HG03280 (cell line): ENCODE results near the gene ITPRIP.

ENCODE experiments used
- ATAC-seq: cut with Tn5 transposase; IDR thresholded peaks from one replicate; pipeline ENCODE4 v1.9.1; 2021; ENCODE audit warnings: mild to moderate bottlenecking, moderate library complexity; ENCODE audit not compliant: unreplicated experiment

ITPRIP gene

GRCh38 chr10:104288355-104288754 lies 49.9 kb downstream of the ITPRIP start:
- ATAC-seq = no peak

DNA sequence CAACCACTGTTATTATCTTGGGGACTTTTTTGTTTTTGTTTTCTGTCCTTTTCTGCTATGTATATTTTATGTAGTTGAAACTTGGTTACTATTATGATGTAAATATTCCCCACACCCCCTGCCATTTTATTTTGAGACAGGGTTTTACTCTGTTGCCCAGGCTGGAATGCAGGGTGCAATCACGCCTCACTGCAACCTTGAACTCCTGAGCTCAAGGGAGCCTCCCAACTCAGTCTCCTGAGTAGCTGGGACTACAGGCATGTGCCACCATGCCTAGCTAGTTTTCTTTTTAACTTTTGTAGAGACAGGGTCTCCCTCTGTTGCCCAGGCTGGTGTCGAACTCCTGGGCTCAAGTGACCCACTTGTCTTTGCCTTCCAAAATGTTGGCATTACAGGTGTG lies 51.3 kb downstream of the ITPRIP start:
- no peak for ATAC-seq

DNA sequence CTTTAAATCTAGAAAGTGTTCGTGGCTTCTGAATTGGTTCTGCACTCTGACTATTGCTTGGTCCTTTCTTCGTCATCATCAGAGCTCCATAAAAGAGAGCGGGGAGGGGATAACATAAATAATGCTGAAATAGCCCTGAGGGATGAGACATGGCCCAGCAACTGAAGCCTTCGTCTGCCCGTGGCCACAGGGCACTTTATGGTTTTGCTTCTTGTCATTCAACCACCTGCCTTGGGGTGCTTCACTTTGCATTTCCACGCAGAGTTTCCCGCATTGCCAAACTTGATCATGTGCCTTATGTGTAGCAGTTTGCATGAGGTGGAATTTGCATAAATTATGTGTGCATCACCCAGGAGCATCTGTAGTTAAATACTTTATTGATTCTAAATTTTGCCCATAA lies 53.4 kb downstream of the ITPRIP start:
- ATAC-seq = no peak

DNA sequence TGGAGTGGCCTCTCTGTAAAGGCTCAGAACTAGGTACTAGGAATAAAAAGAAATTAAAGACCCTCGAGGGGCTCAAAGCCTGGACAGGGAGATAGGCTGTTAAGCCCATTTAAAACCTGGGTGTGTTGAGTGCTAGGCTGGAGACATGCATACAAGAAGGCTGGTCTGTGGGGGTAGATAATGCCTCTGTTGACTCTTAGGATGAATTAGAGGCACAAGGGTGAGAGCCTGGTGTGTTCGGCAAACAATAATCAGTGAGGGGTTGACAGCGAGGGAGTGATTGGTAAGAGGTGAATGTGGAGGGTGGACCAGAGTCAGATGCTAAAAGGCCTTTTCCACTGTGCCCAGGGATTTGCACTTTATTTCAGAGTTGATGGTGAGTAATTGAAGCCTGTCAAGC lies 56.6 kb downstream of the ITPRIP start:
- ATAC-seq = no peak

DNA sequence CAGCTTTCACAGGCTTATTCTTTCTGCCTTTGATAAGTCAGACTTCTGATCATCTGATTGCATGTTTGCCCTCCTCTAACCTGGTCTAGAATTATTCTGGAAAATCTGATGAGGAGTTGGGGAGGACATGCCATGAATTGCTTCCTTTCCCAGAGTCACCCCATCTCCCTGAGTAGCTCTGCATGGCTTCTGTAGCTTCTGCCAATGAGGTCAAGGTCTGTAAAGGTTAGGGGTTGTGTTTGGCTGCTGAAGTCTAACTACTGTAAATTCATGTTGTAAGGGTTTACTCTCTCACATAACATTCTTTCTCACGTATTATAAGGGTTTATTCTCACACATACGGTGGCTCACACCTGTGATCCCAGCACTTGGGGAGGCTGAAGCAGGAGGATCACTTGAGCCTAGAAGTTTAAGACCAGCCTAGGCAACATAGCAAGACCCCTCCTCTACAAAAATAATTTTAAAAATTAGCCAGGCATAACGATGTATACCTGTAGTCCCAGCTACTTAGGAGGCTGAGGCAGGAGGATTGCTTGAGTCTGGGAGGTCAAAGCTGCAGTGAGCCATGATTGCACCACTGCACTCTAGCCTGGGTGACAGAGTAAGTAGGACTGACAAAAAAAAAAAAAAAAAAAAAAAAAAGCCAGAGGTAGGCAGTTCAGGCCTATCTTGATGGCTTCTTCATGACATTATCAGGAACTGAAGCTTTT lies 58.6 kb downstream of the ITPRIP start:
- no peak for ATAC-seq

GRCh38 chr10:104277785-104278184 lies 60.5 kb downstream of the ITPRIP start:
- no peak for ATAC-seq

DNA sequence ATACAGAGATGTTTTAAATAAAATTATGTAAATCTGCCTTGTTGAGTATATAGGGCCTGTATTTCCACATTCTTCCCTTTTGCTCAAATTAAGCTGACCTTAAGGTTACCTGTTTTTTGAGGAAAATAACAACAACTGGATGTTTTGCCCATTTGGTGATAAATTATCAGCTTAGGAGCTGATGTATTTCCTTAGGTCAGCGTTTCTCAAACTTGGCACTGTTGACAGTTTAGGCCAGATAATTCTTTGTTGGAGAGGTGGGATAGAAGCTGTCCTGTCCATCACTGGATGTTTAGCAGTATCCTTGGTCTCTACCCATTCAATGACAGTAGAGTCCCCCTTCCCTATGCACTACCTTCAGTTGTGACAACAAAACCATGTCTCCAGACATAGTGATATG lies 62.1 kb downstream of the ITPRIP start:
- ATAC-seq = no peak

- peak; percentile 89 for ATAC-seq
Observed at GRCh38 chr10:104274762-104275721, 63.2 kb downstream of the ITPRIP start.

- ATAC-seq = no peak
Observed at GRCh38 chr10:104273899-104274575, 64.2 kb downstream of the ITPRIP start.

- no peak for ATAC-seq
Observed at GRCh38 chr10:104273286-104273685, 65.0 kb downstream of the ITPRIP start.

DNA sequence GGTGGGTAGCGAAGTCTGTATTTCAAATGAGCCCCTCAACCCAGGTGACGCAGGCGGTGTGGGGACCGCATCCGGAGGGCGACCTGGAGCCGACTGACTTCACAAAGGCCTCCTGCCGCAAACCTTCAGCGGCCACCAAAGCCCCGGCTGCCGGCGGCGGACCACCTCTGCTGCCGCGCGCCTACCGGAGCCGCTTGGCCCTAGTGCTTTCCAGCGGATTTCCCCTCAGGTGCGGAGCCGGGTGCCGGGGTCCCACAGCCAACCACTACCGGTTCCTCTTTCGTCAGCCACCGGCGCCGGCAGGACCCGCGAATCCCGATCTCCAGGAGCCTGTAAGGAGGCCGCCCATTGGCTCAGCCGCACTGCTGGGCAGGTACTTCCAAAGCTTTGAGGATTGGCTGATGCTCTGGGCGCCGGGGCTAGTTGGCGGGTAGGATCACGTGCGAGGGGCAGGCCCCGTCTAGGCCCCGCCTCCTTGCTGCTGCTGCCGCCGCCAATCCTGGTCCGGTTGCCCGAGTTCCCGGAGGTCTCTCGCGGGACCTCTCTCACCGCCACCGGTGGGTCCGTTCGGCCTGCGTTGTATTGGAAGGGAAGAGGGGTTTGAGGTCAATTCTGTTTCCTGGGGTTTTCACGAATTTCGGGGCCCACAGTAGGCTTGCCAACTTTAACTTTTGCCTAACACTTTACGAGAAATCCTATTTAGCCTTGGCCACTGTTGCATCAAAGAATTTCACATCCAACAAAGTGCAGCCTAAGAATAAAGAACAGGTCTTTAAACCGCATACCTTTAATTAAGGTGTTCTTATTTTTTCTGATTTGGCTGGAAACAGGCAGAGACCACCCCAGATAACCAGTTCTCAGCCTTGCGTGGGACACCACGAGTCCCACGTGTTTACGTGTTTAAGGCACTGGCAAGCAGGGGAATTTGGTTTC lies 69.3 kb downstream of the ITPRIP start, which contains the start of gene GSTO2:
GSTO2 (plus strand) TSS at position 472 of the 933 bp plus-strand sequence. CDS start 5,732 bp downstream, outside the sequence.
- peak; percentile 99 for ATAC-seq

GRCh38 chr10:104268405-104268712 lies 69.9 kb downstream of the ITPRIP start:
- ATAC-seq = no peak

DNA sequence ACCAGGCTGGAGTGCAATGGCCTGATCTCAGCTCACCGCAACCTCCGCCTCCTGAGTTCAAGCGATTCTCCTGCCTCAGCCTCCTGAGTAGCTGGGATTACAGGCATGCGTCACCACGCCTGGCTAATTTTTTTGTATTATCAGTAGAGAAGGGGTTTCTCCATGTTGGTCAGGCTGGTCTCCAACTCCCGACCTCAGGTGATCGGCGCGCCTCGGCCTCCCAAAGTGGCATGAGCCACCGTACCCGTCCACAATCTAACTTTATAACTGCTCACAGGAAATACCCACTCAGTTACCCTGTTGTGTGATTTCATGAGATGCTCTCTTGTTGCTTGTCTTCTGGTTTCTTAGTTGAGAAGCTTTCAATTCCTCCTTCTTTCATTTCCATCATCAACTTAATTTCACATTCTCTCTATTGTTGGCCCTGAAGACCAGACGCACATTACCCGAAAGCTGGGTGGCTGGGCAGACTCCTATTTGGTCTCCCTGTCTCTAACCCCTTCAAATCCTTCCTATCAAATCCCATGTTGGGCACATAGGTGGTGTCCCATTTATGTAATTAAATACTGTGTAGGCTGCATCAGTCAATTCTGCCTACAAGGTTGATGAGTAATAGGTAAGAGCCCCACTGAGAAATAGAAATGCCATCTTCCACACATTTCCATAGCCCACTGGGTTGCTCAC lies 70.4 kb downstream of the ITPRIP start:
- ATAC-seq = no peak

DNA sequence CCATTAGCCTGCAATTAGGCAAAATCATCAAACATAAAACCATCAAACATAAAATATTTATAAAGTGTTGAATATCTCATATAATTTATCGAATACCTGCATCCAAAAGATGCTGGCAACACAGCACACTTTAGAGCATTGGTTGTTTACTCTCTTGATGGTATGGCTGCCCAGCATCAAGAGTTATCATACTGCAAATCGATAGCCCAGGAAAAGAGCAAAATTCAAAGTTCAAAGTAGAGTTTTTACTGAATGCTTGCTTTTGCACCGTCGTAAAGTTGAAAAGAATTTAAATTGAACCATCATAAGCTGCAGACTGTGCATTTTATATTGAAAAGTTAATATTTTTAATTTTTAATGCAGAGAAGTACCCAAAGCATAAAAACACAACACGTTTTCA lies 73.5 kb downstream of the ITPRIP start:
- ATAC-seq = no peak

- ATAC-seq = no peak
Observed at GRCh38 chr10:104262055-104262454, 76.2 kb downstream of the ITPRIP start.

DNA sequence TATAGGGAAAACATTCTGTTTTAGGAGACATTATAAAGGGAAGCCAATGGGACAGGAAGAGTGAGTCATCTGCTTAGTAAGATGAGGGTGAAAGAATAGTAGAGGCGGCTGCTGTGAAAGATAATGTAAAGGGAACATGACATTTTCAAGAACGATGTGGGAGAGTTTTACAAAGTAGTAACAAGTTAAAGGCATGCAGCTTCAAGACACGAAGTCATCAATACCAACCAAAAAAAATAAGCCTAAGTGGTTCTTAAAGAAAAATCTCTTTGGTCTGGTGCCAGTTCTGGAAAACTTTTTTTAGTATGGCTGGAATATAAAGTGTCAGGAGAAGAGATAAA lies 77.5 kb downstream of the ITPRIP start:
- no peak for ATAC-seq

- ATAC-seq = no peak
Observed at GRCh38 chr10:104259999-104260774, 78.1 kb downstream of the ITPRIP start.
